DND-41 (cell line): ENCODE data around the gene SLC22A12.

Experiments used
- CTCF ChIP-seq: IDR thresholded peaks from 2 replicates; pipeline ENCODE4 v1.5.1; 2012; ENCODE audit warnings: borderline replicate concordance, low read length, moderate library complexity, mild to moderate bottlenecking; ENCODE audit not compliant: poor library complexity, severe bottlenecking; ENCODE audit errors: extremely low read depth
- EZH2 ChIP-seq: IDR thresholded peaks from 3 replicates; pipeline ENCODE4 v1.6.1; 2012; ENCODE audit warnings: borderline replicate concordance, low read depth, mild to moderate bottlenecking, moderate library complexity, low read length, inconsistent platforms; ENCODE audit not compliant: severe bottlenecking

GRCh38 chr11:64616817-64617216 is 25.8 kb downstream of the SLC22A12 start:
- no peak for TF ChIP-seq CTCF
- no peak for TF ChIP-seq EZH2
